IMR-90 (cell line): ENCODE measurements around the gene MYO9A. TPM values are rescaled to one million over a fixed set of nuclear protein-coding genes. Genes with fewer than 3 reads are reported as not detected.

Source experiments
- ATAC-seq: fragments of 200-7000 bp; cut with Tn5 transposase; 2 replicates; pipeline ENCODE4 v1.9.1; 2020; ENCODE audit warnings: low read depth, mild to moderate bottlenecking, moderate library complexity
- BruUV-seq: library from RNA; stranded (reverse); fragments of 400-500 nt; replicated peaks from 2 replicates; lab custom pipeline; 2021; lab: Mats Ljungman, UMichigan
- CTCF ChIA-PET: fragments of 300-600 bp; formaldehyde crosslinking; extraction: SDS; loops from one replicate; lab custom pipeline; 2021; ENCODE audit warnings: antibody characterized with exemption; lab: Yijun Ruan, JAX
- POLR2A ChIA-PET: fragments of 300-600 bp; sonication (Branson Sonifier 250); formaldehyde crosslinking; loops from one replicate; lab custom pipeline; 2022; ENCODE audit warnings: antibody characterized with exemption; ENCODE audit not compliant: unreplicated experiment; lab: Charles Lee
- DNase-seq: peaks from one replicate; pipeline ENCODE4 v3.0.0; 2013
- H2AFZ ChIP-seq: replicated peaks from 2 replicates; pipeline ENCODE3; 2013; ENCODE audit warnings: low read length, mild to moderate bottlenecking; ENCODE audit not compliant: poor library complexity
- H2AK5ac ChIP-seq: 2 replicates; pipeline ENCODE4 v1.6.1; 2013; ENCODE audit warnings: low read depth, low read length, inconsistent platforms
- H2AK9ac ChIP-seq: replicated peaks from 2 replicates; pipeline ENCODE3; 2013; ENCODE audit warnings: mild to moderate bottlenecking, low read depth, low read length, moderate library complexity; ENCODE audit not compliant: poor library complexity
- H2BK120ac ChIP-seq: 2 replicates; pipeline ENCODE4 v1.6.1; 2013; ENCODE audit warnings: low read depth, low read length, inconsistent platforms
- H2BK15ac ChIP-seq: 3 replicates; pipeline ENCODE4 v1.6.1; 2013; ENCODE audit warnings: low read depth, low read length, inconsistent platforms
- H2BK20ac ChIP-seq: 2 replicates; pipeline ENCODE4 v1.6.1; 2013; ENCODE audit warnings: low read depth, mild to moderate bottlenecking, inconsistent platforms, low read length, moderate library complexity
- H2BK5ac ChIP-seq: 2 replicates; pipeline ENCODE4 v1.6.1; 2013; ENCODE audit warnings: mild to moderate bottlenecking, low read depth, low read length, inconsistent platforms; ENCODE audit not compliant: poor library complexity, severe bottlenecking
- H3K14ac ChIP-seq: replicated peaks from 2 replicates; pipeline ENCODE4 v1.6.1; 2013; ENCODE audit warnings: low read depth, low read length, inconsistent platforms
- H3K18ac ChIP-seq: 2 replicates; pipeline ENCODE4 v1.6.1; 2013; ENCODE audit warnings: low read depth, low read length, control low read depth
- H3K23ac ChIP-seq: 2 replicates; pipeline ENCODE4 v1.6.1; 2013; ENCODE audit warnings: low read depth, low read length, inconsistent platforms
- H3K27ac ChIP-seq: 2 replicates; pipeline ENCODE4 v1.5.1; 2013; ENCODE audit warnings: mild to moderate bottlenecking, control low read depth, low read length; ENCODE audit not compliant: insufficient read depth
- H3K27me3 ChIP-seq: 2 replicates; pipeline ENCODE4 v1.6.1; 2013; ENCODE audit warnings: low read length; ENCODE audit not compliant: control insufficient read depth, insufficient read depth
- H3K36me3 ChIP-seq: 2 replicates; pipeline ENCODE4 v1.6.1; 2013; ENCODE audit warnings: low read length, mixed read lengths; ENCODE audit not compliant: control insufficient read depth, insufficient read depth
- H3K4ac ChIP-seq: 2 replicates; pipeline ENCODE4 v1.6.1; 2013; ENCODE audit warnings: low read depth, low read length, inconsistent platforms
- H3K4me1 ChIP-seq: 2 replicates; pipeline ENCODE4 v1.6.1; 2013; ENCODE audit warnings: low read length, mixed read lengths; ENCODE audit not compliant: control insufficient read depth, insufficient read depth
- H3K4me2 ChIP-seq: 2 replicates; pipeline ENCODE4 v1.6.1; 2013; ENCODE audit warnings: low read depth, mild to moderate bottlenecking, control low read depth, low read length, moderate library complexity
- H3K4me3 ChIP-seq: 2 replicates; pipeline ENCODE4 v1.5.1; 2013; ENCODE audit warnings: low read depth, mild to moderate bottlenecking, control low read depth, low read length, moderate library complexity; ENCODE audit not compliant: insufficient read depth
- H3K56ac ChIP-seq: 2 replicates; pipeline ENCODE4 v1.6.1; 2013; ENCODE audit warnings: low read length, inconsistent platforms; ENCODE audit not compliant: insufficient read depth; ENCODE audit errors: extremely low read depth
- H3K79me1 ChIP-seq, 2 experiments: 2 replicates each; pipeline ENCODE4 v1.6.1; 2013; ENCODE audit warnings: low read length in 2 of 2, inconsistent platforms in 1 of 2, low read depth in 1 of 2
- H3K9ac ChIP-seq: 2 replicates; pipeline ENCODE4 v1.6.1; 2013; ENCODE audit warnings: low read depth, low read length, control low read depth
- H3K9me1 ChIP-seq: 2 replicates; pipeline ENCODE4 v1.6.1; 2013; ENCODE audit warnings: low read length, inconsistent platforms; ENCODE audit not compliant: insufficient read depth
- H3K9me3 ChIP-seq: 2 replicates; pipeline ENCODE4 v1.6.1; 2013; ENCODE audit warnings: low read length; ENCODE audit not compliant: control insufficient read depth, insufficient read depth
- H4K20me1 ChIP-seq: 2 replicates; pipeline ENCODE4 v1.6.1; 2013; ENCODE audit warnings: low read length, inconsistent platforms; ENCODE audit not compliant: insufficient read depth
- H4K5ac ChIP-seq: 2 replicates; pipeline ENCODE4 v1.6.1; 2013; ENCODE audit warnings: mild to moderate bottlenecking, low read depth, low read length, control low read depth
- H4K8ac ChIP-seq, 2 experiments: 2 replicates each; pipeline ENCODE4 v1.6.1; 2013; ENCODE audit warnings: low read depth in 2 of 2, low read length in 2 of 2, control low read depth in 1 of 2, inconsistent platforms in 1 of 2
- H4K91ac ChIP-seq: 2 replicates; pipeline ENCODE4 v1.6.1; 2013; ENCODE audit warnings: low read depth, low read length, inconsistent platforms; ENCODE audit not compliant: insufficient read depth
- MAFK ChIP-seq: IDR thresholded peaks from 2 replicates; pipeline ENCODE4 v1.6.1; 2012; ENCODE audit warnings: low read depth, low read length, improper control_type of control experiment
- MXI1 ChIP-seq: IDR thresholded peaks from 2 replicates; pipeline ENCODE4 v1.6.1; 2012; ENCODE audit warnings: low read depth, mild to moderate bottlenecking, low read length, moderate library complexity, borderline replicate concordance
- NFE2L2 ChIP-seq: fragments of 150-350 bp; IDR thresholded peaks from 2 replicates; pipeline ENCODE4 v1.6.1; 2016; ENCODE audit warnings: low read depth, mild to moderate bottlenecking, low read length
- whole genome bisulfite sequencing, 2 experiments: methylation state at CpG; one replicate each; pipeline versions ENCODE4 v1.1.5 to v1.1.7; 2013; ENCODE audit warnings: missing lambda C conversion rate in 2 of 2; ENCODE audit not compliant: insufficient read length in 1 of 2; ENCODE audit errors: extremely low coverage in 2 of 2; 5-methylcytosine and 5-hydroxymethylcytosine counted together
- dilution Hi-C: fragments of 300-500 bp; cut with HindIII; formaldehyde crosslinking; loops from one replicate; pipeline ENCODE4 v1.14.3; 2018; ENCODE audit warnings: low sequenced_read_pairs; ENCODE audit not compliant: unreplicated experiment
- in situ Hi-C: fragments of 300-500 bp; cut with MboI; formaldehyde crosslinking; loops from 3 replicates; pipeline ENCODE4 v1.14.3; 2019; ENCODE audit warnings: low sequenced_read_pairs, inconsistent platforms, mixed read lengths
- intact Hi-C: fragments of 100-400 bp; cut with micrococcal nuclease; formaldehyde crosslinking; loops from 2 replicates; pipeline ENCODE4 v1.10.0; 2022
- polyA plus RNA-seq, 3 experiments: library from polyadenylated mRNA; depleted of rRNA; stranded (reverse); fragments of >200 nt; gene quantifications; 2 replicates each; pipeline ENCODE4 v1.2.3, GENCODE V29; 2012; ENCODE audit warnings: low replicate concordance in 1 of 3
- total RNA-seq: library from RNA; depleted of rRNA; stranded (reverse); fragments of >200 nt; gene quantifications from 2 replicates; pipeline ENCODE4 v1.2.3, GENCODE V29; 2012

MYO9A gene
- total and polyA plus RNA-seq, 2 of the 4 experiments (the other 2 are of a cell fraction): 6.0 to 49.5 TPM

DNA sequence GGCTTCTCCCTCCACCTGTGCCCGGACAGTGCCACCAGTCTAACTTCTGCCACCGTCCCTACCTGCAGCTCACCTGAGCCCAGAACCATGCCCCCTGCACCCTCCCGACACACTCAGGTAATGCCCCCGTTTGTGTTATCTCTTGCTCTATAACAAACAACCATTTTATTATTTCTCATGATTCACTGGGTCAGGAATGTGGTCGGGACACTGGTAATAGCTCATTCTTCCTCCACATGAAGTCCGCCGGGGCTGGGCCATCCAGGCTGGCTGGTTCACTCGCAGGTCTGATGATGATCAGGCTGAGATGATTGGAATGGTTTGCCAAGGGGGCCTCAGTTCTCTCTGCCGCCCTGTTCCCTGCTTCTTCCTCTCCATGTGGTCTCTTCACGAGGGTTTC, 327.9 kb downstream of the MYO9A start:
- Histone ChIP-seq H3K36me3 (no peaks in the 10 kb centered on the region), H3K18ac (no peak overlapping the region), H3K23ac (no peak overlapping the region), H4K8ac (no peak overlapping the region; a peak in 1 of 4 replicates), H2AK5ac (peak overlapping the region; percentile 25; the same call in 1 of the 2 replicates), H3K56ac (no peak overlapping the region), H3K4ac (no peak overlapping the region), H3K4me2 (no peak overlapping the region), H3K9me3 (no peaks in the 10 kb centered on the region), H3K4me1 (peaks cover 11% of the 10 kb centered on the region), H4K91ac (no peak overlapping the region), H3K9me1 (peaks cover 21% of the 10 kb centered on the region), H3K79me1 (no peaks in the 10 kb centered on the region), H3K27ac (no peak overlapping the region), H3K9ac (no peak overlapping the region), H3K27me3 (no peaks in the 10 kb centered on the region), H4K20me1 (peaks cover 4% of the 10 kb centered on the region; the same call in 1 of the 2 replicates), H4K5ac (no peak overlapping the region), H3K14ac (no peak overlapping the region), H2BK15ac (no peak overlapping the region), H2BK120ac (no peak overlapping the region), H2AFZ (no peak overlapping the region), H2BK5ac (no peak overlapping the region), H2BK20ac (no peak overlapping the region), H3K4me3 (no peak overlapping the region), H2AK9ac (no peak overlapping the region)
- CTCF ChIA-PET: no interaction called here
- TF ChIP-seq NFE2L2 (no peak), MXI1 (no peak), MAFK (no peak)
- DNase-seq (peak; percentile 41), ATAC-seq (peak; percentile 32)
- dilution Hi-C loops (no loop called here), intact Hi-C loops (no loop called here), in situ Hi-C loops (no loop called here)
- POLR2A ChIA-PET: no interaction called here
- no TSS peak for BruUV-seq
- WGBS, 2 experiments: 100% methylated on average over 1 of the region's 10 CpGs; no CpG with 5 or more reads in 1 of the 2 experiments
